ENCODE measurements around the gene MYOT. TPM values are rescaled to one million over a fixed set of nuclear protein-coding genes. Genes with fewer than 3 reads are reported as not detected.

MYOT gene
- total RNA-seq, 3 donors from 2014 or later (not counting 1 experiment from before 2014, with no cell fraction given), result not detected

- H3K36me3 Mint-ChIP-seq, result no peaks in the 10 kb centered on the region
- no peaks in the 10 kb centered on the region for H3K9me3 Mint-ChIP-seq
- H3K4me3 ChIP-seq (ENCODE audit: low read length), result no peak overlapping the region
- H3K4me1 ChIP-seq (ENCODE audit: control insufficient read depth, insufficient read depth, low read length), result no peaks in the 10 kb centered on the region
- TF ChIP-seq CTCF (IDR thresholded peaks at IDR 0.05), result no peak
- H3K4me1 Mint-ChIP-seq, result no peaks in the 10 kb centered on the region
- no peaks in the 10 kb centered on the region for H3K9me3 ChIP-seq (ENCODE audit: control insufficient read depth, insufficient read depth, low read length)
- no peak overlapping the region for H3K27ac ChIP-seq (ENCODE audit: low read length)
- no peaks in the 10 kb centered on the region for H3K27me3 ChIP-seq (ENCODE audit: control insufficient read depth, insufficient read depth, low read length)
- no peak for DNase-seq
- H3K27ac Mint-ChIP-seq, result no peak overlapping the region
- H3K27me3 Mint-ChIP-seq (ENCODE audit: low read depth in 2 of 2), result no peaks in the 10 kb centered on the region
- H3K4me3 Mint-ChIP-seq, result no peak overlapping the region
- intact Hi-C loops (cut with micrococcal nuclease), result no loop called here
- no peak for ATAC-seq
- H3K36me3 ChIP-seq (ENCODE audit: control insufficient read depth, insufficient read depth, low read length), result no peaks in the 10 kb centered on the region
Measured at GRCh38 chr5:137876101-137876500, 8.4 kb downstream of the MYOT start.

- DNase-seq (no peak), ATAC-seq (no peak)
- H3K9me3 Mint-ChIP-seq, result no peaks in the 10 kb centered on the region
- no peak overlapping the region for H3K4me3 ChIP-seq (ENCODE audit: low read length)
- TF ChIP-seq CTCF (IDR thresholded peaks at IDR 0.05), result no peak
- no peak overlapping the region for H3K4me3 Mint-ChIP-seq
- intact Hi-C loops (cut with micrococcal nuclease), result loop anchor here (10.0 kb wide), 1 partner anchor 106 kb away; no protein-coding TSS in a partner anchor
- H3K27me3 Mint-ChIP-seq (ENCODE audit: low read depth in 2 of 2), result no peaks in the 10 kb centered on the region
- no peaks in the 10 kb centered on the region for H3K27me3 ChIP-seq (ENCODE audit: control insufficient read depth, insufficient read depth, low read length)
- WGBS (ENCODE audit: insufficient coverage), result 69% methylated on average over 1 of the region's 1 CpG
- no peak overlapping the region for H3K27ac Mint-ChIP-seq
- no peaks in the 10 kb centered on the region for H3K9me3 ChIP-seq (ENCODE audit: control insufficient read depth, insufficient read depth, low read length)
- no peaks in the 10 kb centered on the region for H3K4me1 Mint-ChIP-seq
- H3K27ac ChIP-seq (ENCODE audit: low read length), result no peak overlapping the region
- H3K4me1 ChIP-seq (ENCODE audit: control insufficient read depth, insufficient read depth, low read length), result no peaks in the 10 kb centered on the region
- no peaks in the 10 kb centered on the region for H3K36me3 Mint-ChIP-seq
- H3K36me3 ChIP-seq (ENCODE audit: control insufficient read depth, insufficient read depth, low read length), result peaks cover 2% of the 10 kb centered on the region
Measured at GRCh38 chr5:137880313-137880712, 12.7 kb downstream of the MYOT start.

GRCh38 chr5:137887831-137888230 lies 20.2 kb downstream of the MYOT start:
- Histone ChIP-seq H3K27me3 (ENCODE audit: control insufficient read depth, insufficient read depth, low read length) (no peaks in the 10 kb centered on the region), H3K4me1 (ENCODE audit: control insufficient read depth, insufficient read depth, low read length) (peaks cover 18% of the 10 kb centered on the region), H3K4me3 (ENCODE audit: low read length) (no peak overlapping the region), H3K27ac (ENCODE audit: low read length) (peak overlapping the region; percentile 80), H3K36me3 (ENCODE audit: control insufficient read depth, insufficient read depth, low read length) (peaks cover 2% of the 10 kb centered on the region), H3K9me3 (ENCODE audit: control insufficient read depth, insufficient read depth, low read length) (no peaks in the 10 kb centered on the region)
- peak overlapping the region; percentile 90 to 92 for H3K27ac Mint-ChIP-seq
- ATAC-seq (no peak), DNase-seq (peak in 1 of 2 donors; percentile 4)
- H3K9me3 Mint-ChIP-seq, result no peaks in the 10 kb centered on the region
- no peaks in the 10 kb centered on the region for H3K36me3 Mint-ChIP-seq
- H3K4me3 Mint-ChIP-seq, result peak overlapping the region; percentile 17
- 89% methylated on average over 2 of the region's 2 CpGs for WGBS (ENCODE audit: insufficient coverage)
- no peak for TF ChIP-seq CTCF (IDR thresholded peaks at IDR 0.05)
- intact Hi-C loops (cut with micrococcal nuclease), result loop anchor here (10.0 kb wide), 1 partner anchor 113 kb away; no protein-coding TSS in a partner anchor
- peaks cover 12 to 14% of the 10 kb centered on the region in 2 donors for H3K4me1 Mint-ChIP-seq
- H3K27me3 Mint-ChIP-seq (ENCODE audit: low read depth in 2 of 2), result no peaks in the 10 kb centered on the region

- no peak for ATAC-seq
- Mint-ChIP-seq H3K9me3 (no peaks in the 10 kb centered on the region), H3K4me1 (peaks cover 12 to 14% of the 10 kb centered on the region in 2 donors), H3K4me3 (peak overlapping the region; percentile 91), H3K27ac (peak overlapping the region; percentile 90 to 92), H3K27me3 (ENCODE audit: low read depth in 2 of 2) (peaks cover 0 to 3% of the 10 kb centered on the region in 2 donors), H3K36me3 (no peaks in the 10 kb centered on the region)
- Histone ChIP-seq H3K4me3 (ENCODE audit: low read length) (peak overlapping the region; percentile 76), H3K36me3 (ENCODE audit: control insufficient read depth, insufficient read depth, low read length) (no peaks in the 10 kb centered on the region), H3K4me1 (ENCODE audit: control insufficient read depth, insufficient read depth, low read length) (peaks cover 18% of the 10 kb centered on the region), H3K9me3 (ENCODE audit: control insufficient read depth, insufficient read depth, low read length) (no peaks in the 10 kb centered on the region), H3K27ac (ENCODE audit: low read length) (peak overlapping the region; percentile 80), H3K27me3 (ENCODE audit: control insufficient read depth, insufficient read depth, low read length) (no peaks in the 10 kb centered on the region)
- TF ChIP-seq CTCF (IDR thresholded peaks at IDR 0.05), result no peak
- no peak for DNase-seq
- WGBS (ENCODE audit: insufficient coverage), result 44% methylated on average over 7 of the region's 7 CpGs
- intact Hi-C loops (cut with micrococcal nuclease), result loop anchor here (10.0 kb wide), 1 partner anchor 114 kb away; no protein-coding TSS in a partner anchor
Measured at GRCh38 chr5:137888466-137888862, 20.8 kb downstream of the MYOT start.
